Skin of body (tissue), 2 donors: ENCODE results near the gene UGT1A3. TPM values are rescaled to one million over a fixed set of nuclear protein-coding genes. Genes with fewer than 3 reads are reported as not detected.
"Not testable (repeated sequence)": the region's sequence is repeated elsewhere in the genome, so short reads cannot be mapped to it uniquely, and the experiment has no call there.

Experiments used
- DNase-seq: peaks from one replicate; lab custom pipeline; 2025; lab: John Stamatoyannopoulos, UW
- total RNA-seq: library from RNA; depleted of rRNA; stranded (reverse); fragments of >200 nt; gene quantifications from one replicate; pipeline ENCODE4 v1.2.3, GENCODE V29; 2014

Gene UGT1A3
- total RNA-seq: not detected

DNA sequence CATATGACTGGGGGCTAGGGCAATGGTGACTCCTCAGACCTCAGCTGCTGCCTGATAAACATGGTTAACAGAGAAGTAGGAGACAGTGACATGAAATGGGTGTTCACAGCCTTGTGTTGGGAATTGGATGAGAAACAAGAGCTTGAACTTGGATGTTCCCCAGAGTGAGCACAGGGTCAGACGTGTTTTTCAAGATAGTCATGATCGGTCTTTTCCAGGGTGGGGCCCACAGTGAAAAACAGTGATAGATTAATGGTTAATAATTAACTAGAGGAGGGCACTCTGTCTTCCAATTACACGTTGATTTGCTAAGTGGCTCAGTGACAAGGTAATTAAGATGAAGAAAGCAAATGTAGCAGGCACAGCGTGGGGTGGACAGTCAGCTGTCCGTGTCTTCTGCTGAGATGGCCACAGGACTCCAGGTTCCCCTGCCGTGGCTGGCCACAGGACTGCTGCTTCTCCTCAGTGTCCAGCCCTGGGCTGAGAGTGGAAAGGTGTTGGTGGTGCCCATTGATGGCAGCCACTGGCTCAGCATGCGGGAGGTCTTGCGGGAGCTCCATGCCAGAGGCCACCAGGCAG, at the start of gene UGT1A3:
TSS of gene UGT1A3 (plus strand) at position 320 of the 579 bp plus-strand sequence. CDS start at position 405, 85 bp downstream.
- no peak for DNase-seq

DNA sequence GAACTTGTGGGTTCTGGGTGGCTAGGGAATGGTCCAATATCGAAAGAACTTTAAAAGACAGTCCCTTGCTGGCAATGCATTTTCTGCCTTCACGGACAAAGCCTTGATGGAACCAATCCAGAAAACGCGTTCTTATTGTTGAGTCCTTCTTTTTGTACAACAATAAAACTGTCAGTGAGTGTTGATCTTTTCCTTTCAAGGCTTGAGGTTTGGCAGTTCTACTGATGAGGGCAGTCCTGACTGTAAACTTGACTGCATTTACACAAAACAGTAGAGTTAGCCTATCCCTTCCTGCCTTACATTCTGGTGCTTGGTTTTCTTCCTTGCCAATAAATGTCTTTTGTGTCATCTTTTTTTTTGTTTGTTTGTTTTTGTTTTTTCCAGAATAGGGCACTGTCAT, 49.6 kb upstream of the UGT1A3 start:
- no peak for DNase-seq

DNA sequence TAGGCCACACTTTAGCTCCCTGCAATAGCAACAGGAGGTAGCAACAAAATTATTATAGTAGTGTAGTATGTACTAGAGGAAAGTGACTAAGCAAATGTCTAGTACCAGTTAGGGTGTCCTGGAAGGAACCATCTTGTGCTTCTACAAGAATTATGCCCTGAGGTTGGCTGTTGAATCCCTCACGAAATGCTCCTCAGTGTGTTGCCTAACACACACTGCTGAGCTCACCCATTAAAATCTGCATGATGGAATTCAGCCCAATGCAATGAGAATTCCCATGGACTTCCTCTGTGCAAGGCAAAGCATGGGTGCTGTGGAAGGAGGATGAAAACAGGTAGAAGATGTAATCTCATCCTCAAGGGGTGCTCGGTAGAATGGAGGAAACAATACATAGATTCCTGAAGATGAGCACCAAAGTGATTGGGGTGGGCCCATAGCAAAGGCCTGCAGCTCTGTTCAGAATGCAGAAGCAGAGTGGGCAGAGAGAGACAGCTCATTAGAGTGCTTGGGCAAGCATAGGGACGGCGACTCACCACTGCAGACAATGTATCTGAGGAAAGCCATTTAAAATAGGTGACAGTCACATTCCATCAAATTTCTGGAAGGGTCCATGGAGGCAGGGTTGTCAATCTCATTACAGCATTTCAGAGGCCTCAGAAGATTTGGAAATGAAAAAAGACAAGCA, 48.3 kb upstream of the UGT1A3 start:
- no peak for DNase-seq

DNA sequence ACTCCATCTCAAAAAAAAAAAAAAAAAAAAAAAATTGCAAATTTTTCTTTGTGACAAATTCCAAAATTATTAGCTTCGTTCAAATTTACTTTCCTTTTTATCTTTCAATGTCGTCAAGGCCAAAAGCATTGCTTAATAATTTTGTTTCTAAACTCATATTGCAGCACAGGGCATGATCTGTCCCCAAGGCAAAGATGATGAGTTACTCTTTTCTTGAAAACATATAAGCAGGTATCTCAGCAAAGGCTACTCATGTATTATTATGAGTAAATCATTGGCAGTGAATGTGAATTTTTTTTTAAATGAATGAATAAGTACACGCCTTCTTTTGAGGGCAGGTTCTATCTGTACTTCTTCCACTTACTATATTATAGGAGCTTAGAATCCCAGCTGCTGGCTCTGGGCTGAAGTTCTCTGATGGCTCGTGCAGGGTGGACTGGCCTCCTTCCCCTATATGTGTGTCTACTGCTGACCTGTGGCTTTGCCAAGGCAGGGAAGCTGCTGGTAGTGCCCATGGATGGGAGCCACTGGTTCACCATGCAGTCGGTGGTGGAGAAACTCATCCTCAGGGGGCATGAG, 47.2 kb upstream of the UGT1A3 start, which contains the start of gene UGT1A7:
TSS of gene UGT1A7 (plus strand) at position 381 of the 579 bp plus-strand sequence. CDS start at position 418, 37 bp downstream.
- no peak for DNase-seq

DNA sequence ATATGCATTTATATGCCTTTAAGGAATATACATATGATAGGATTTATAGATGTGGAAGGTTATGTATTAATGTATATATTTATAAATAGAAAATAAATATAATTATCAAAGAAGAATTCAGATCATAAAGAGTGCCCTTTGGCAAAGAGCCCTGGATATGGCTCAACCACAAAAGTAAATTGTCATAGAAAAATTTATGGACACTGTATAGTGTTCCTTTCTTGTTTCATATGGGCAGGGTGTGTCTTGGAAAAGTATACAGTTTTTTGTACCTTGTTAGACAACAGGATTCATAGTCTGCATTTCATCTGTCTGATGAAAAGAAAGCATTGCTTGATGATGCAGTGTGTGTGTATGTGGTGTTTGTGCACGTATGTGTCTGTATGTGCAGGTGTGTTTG, 44.2 kb upstream of the UGT1A3 start:
- DNase-seq: no peak

DNA sequence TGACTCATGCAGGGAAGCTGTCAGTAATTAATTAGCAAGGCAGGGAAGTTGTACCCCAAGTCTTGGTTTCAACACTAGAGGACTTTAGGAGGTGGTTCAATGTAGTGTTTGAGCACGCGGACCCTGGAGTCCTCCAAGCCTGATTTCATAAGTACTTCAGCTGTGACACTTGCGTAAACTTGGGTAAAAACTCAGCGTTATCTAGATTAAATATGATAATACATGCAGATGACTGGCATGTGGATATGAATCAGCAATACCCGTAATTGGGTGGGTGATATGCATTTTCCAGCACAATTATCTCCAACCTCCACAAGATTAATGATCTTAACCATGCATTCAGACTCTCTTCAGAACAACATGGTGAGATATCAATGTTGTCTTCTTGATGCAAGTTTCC, 41.9 kb upstream of the UGT1A3 start:
- DNase-seq: no peak

DNA sequence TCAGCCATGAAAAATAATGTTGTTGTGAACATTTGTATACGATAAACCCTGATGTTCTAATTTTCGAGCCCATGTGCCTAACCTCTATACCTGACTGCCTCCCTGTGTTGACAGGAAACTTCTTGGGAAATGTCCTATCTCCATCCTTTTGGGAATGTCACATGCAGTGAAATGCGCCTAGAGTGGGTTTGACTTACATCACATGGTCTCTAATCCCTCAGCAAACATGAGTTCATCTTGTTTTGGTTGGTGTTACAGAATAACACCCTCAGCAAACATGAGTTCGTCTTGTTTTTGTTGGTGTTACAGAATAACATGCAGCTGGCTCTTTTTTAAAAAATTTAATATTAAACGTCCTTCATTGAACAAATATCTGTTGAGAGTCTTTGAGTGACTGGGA, 40.5 kb upstream of the UGT1A3 start:
- DNase-seq: no peak

DNA sequence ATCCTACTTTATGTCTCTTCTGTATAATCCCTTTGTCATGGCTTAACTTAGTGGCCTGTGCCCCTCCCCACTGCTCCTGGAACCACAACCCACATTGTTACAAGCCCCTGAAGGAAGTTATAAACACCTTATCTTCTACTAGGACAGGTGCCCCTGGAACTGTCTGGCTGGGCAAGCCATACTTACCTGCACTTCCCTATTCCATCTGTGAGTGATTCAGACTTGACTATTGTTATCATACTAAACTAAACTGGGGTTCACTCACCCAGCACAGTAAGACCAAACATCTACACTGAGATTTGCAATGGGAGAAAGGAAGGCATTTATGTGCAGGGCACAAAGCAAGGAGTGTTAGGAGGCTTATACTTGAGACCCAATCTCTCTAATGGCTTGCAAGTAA, 39.8 kb upstream of the UGT1A3 start:
- no peak for DNase-seq

DNA sequence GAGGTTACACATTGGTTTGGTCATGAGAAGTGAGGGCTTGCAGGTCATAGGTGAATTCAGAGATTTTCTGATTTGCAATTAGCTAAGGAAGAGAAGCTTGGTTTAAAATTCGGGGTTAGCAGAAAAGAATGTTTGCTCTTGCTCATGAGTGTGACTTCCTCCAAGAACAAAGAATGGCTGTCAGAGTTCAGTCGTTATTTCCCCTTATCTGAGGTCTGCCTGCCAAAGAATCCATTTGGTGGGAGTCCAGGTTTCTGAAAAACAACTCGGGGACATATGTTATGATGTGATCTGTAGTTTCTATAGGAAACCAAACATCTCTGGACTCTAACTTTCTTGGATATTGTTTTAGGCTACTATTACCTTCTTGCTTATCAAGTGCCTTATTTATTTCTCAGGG, 39.3 kb upstream of the UGT1A3 start:
- DNase-seq: no peak

DNA sequence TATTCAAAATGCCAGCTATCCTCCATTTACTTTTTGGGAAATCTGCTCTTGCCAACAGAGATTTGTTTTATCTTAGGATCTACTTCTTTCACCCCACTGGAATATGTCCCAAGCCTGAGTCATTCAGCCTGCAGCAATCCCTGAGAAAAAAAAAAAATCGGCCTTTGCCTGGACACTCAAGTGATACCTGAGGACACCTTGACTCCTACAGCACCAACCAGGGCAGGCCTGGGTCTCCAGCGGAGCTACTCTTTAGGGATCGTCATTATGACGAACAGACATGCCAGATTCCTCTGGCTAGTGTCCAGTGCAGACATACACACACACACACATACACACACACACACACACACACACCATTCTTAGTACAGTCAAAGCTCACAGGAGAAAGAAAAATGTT, 38.4 kb upstream of the UGT1A3 start:
- DNase-seq: no peak

DNA sequence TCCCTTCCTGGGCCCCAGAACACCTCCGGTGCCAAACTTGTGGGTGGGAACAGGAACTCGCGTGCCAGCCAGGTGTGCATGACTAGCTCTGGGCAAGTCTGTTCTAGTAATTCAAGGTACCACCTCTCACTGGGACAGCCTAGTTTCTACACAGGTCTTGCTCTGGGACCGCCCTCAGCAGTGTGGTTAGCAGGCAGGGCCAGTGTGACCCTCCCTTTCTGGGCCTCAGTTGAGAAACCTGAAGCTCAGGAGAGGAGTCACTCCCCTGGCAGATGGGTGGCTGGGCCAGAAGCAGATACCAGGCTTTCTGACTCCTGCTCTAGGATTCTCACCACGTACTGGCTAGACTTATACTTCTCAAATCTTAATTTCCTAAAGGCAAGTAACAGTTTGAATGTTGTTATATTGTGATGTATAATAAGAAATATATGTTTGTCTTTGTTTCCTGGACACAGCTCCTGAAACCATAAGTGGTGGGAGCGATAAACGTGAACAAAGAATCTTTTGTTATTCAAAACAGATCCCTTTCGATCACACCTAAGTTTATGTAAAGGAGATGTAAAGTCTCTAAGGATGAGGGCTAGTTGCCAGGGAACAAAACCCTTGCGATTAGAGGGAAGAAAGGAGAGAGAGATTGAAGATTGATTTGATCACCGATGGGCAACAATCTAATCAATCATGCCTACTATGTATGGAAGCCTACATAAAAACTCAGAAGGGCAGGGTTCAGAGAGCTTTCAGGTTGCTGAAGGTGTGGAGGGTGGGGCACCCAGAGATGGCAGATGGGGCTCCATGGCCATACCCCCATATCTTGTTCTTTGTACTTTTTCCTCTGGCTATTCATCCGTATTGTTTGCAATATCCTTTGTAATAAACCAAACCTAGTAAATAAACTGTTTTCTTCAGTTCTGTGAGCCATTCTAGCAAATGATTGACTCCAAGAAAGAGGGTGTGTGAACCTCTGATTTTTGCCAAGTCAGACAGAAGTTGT, 37.1 kb upstream of the UGT1A3 start:
- no peak for DNase-seq

DNA sequence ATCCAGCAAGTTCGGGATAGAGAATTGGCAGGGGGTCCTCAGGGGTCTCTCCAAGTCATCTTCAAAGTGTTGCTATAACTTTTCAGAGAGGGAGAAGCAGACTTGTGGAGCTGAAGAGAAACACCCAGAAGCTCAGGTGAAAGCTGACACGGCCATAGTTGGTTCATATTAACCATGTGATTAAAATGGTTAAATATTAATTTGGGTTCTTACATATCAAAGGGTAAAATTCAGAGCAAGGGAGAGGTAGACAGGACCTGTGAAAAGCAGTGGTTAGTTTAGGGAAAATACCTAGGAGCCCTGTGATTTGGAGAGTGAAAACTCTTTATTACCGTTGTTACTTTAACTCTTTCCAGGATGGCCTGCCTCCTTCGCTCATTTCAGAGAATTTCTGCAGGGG, 36.2 kb upstream of the UGT1A3 start, which contains the start of gene UGT1A6:
TSS of gene UGT1A6 (plus strand) at position 243 of the 400 bp plus-strand sequence. CDS start at position 358, 115 bp downstream.
- DNase-seq: no peak

DNA sequence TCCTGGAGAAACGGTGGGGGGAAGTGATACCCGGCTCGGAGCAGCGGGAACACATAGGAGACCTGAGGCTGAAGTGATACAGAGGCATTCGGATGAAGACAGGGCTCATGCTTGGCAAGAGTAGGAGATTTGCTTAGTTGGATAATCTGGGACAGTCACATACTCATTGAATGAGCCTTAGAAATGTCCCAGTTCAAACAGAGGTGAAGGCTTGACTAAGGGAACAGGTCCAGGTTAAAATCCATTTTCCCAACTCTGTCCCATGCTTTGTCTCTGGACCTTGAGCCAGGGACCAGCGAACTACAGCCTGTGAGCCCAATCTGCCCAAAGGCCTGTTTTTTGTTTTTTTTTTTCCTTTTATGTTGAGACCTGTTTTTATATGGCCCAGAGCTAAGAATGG, 34.9 kb upstream of the UGT1A3 start:
- no peak for DNase-seq

DNA sequence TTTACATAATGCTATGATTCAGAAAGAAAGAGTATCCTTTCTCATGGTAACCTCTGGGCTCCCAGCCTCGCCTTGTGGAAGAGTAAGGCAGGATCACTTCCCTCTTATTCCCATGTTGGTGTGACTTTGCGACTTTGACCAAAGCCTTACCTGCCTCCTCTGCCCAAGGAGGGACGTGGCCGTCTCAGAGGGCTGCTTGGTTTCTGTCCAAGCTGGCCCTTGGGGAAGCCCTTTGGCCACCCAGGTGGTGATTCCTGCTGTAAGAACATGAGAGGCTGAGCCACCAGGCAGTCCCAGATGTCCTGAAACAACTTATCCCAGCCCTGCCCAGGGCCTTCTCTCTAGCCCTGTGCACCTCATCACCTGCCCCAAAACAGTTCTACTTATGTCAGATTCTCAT, 30.1 kb upstream of the UGT1A3 start:
- DNase-seq: no peak

DNA sequence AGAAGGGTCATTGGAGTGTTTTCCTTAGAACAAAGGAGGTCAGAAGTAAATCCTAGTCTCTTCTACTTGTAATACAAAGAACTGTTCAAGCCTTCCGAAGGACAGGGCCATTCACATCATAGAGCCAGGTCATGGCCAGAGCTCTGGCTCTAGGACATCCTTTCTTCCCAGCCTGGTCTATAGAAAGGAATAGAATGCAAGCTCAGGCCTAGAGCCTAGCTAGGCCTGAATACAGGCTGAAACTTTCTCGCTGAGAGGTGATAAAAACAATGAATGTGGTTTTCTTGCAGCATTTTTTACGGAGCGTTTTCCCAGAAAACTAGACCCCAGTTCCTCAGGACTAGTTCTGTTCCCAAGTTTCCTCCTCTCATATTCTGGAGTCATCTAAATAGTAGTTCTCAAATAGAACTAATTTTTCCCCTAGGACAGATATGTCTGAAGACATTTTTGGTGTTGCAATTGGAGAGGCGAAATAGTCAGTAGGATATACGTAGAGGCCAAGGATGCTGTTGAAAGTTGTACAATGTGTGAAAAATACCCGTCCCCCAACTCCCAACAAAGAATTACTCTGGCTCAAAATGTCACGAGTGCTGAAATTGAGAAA, 29.3 kb upstream of the UGT1A3 start:
- DNase-seq: no peak

DNA sequence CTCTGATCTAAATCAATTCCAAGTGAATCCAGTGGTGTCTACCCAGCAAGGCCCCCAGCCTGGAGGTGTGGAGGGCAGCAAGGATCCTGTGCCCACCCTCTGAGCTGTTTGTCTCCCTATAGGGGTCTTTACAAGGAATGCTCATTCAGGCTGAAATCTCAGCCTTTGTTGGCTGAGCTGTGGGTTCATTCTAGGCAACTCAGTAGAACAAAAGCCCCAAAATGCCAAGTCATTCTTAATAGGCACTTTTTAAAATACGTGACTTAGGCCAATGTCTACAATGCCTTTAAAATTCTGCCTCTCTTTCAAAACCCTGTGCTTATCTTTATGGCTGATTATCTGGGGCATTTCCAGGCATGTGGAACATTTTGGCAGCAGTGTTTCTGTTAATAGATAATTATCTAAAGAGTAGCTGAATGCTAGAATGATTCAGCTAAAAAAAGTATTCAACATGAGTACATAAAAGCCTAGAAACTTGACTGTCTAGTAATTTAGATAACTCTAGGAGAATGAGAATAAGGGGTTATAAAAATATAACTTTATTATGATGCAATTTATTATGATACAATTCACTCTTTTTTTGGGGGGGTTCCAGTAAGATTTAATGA, 28.7 kb upstream of the UGT1A3 start:
- DNase-seq: no peak

DNA sequence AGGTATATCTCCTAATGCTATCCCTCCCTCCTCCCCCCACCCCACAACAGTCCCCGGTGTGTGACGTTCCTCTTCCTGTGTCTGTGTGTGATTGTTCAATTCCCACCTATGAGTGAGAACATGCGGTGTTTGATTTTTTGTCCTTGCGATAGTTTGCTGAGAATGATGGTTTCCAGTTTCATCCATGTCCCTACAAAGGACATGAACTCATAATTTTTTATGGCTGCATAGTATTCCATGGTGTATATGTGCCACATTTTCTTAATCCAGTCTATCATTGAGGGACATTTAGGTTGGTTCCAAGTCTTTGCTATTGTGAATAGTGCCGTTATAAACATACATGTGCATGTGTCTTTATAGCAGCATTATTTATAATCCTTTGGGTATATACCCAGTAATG, 28.0 kb upstream of the UGT1A3 start:
- not testable (repeated sequence) for DNase-seq

DNA sequence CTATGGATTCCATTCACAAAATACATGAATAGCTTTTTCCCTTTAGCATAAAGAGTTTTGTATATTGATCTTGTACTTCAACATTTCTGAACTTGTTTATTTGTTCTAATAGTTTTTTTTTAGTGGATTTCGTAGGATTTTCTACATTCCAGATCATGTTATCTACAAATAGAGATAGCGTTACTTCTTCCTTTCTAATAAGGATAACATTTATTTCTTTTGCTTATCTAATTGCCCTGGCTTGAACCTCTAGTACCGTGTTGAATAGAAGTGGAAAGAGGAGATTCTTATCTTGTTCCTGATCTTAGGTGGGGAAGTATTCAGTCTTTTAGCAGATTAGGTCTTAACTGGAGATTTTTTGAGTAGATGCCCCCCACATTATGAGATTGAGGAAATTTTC, 26.6 kb upstream of the UGT1A3 start:
- no peak for DNase-seq

DNA sequence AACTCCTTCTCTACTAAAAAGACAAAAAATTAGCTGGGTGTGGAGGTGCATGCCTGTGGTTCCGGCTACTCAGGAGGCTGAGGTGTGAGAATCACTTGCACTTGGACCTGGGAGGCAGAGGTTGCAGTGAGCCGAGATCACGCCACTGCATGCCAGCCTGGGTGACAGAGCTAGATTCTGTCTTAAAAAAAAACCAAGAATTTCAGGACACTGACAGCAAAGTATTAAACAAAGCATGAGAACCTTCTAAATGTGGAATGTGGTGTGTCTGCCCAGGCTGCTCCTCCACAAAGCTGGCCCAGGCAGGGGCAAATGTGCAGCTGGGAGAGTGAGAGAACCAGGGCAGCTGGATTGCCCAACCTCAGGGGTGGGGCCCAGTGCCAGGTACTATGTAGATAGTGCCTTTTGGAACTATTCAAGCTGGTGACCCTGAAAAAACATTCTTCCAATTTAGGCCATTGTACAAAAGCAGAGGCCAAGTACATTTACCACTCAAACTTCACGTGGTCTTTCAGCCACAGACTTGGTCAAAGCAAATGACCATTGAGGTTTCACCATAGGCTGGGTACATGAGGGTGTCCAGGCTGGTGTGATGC, 22.8 kb upstream of the UGT1A3 start:
- no peak for DNase-seq

DNA sequence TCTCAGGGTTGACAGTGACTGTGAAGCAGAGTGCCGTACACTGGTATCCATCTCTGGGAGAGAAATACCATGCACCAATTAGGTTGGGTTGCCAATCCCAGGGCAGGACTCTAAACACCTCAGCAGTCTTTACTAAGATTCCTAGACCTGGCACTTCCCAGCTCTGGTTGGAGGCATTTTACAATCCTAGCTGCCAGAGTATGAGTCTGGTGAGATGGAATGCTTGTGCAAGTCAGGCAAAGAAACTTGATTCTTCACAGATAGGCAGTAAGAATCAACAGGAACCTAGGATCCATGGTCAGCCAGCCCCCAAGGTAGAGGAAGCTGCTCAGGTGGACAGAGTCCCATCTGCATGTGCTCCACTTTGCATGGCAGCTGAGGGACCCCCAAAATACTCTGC, 22.1 kb upstream of the UGT1A3 start:
- no peak for DNase-seq
